Gastrocnemius medialis (tissue), 4 donors: ENCODE data around the gene PLEKHG3. TPM values are rescaled to one million over a fixed set of nuclear protein-coding genes. Genes with fewer than 3 reads are reported as not detected.
A peak's percentile ranks its signal among the peaks of the same experiment; 100 is the strongest.

Source experiments
- ATAC-seq, 2 donors: fragments of 150-250 bp; one replicate each; pipeline ENCODE4 v1.9.1; 2016
- DNase-seq, 2 donors: peaks; one replicate each; pipeline ENCODE4 v3.0.0-alpha.2; 2019
- H3K27ac ChIP-seq, 4 donors: fragments of 200-600 bp; sonication (generic); 1 replicate in 1 of 4; 2 replicates in 3 of 4; pipeline ENCODE4 v1.5.1; 2016 to 2018; ENCODE audit warnings: mild to moderate bottlenecking in 2 of 4, moderate library complexity in 1 of 4
- H3K27me3 ChIP-seq, 3 donors: fragments of 200-600 bp; sonication (generic) in 2 of 3; 1 replicate in 1 of 3; 2 replicates in 2 of 3; pipeline versions ENCODE4 v1.5.1 to v1.6.0; 2016 to 2019; ENCODE audit warnings: mild to moderate bottlenecking in 1 of 3, moderate library complexity in 1 of 3
- H3K36me3 ChIP-seq, 2 donors: fragments of 200-600 bp; sonication (generic) in 1 of 2; one replicate each; pipeline ENCODE4 v1.5.1; 2017 to 2018
- H3K4me1 ChIP-seq, 2 donors: fragments of 200-600 bp; sonication (generic) in 1 of 2; one replicate each; pipeline ENCODE4 v1.5.1; 2016 to 2017; ENCODE audit warnings: mild to moderate bottlenecking in 2 of 2
- H3K4me3 ChIP-seq, 4 donors: fragments of 200-600 bp; sonication (generic) in 3 of 4; 1 replicate in 1 of 4; 2 replicates in 3 of 4; pipeline ENCODE4 v1.5.1; 2016 to 2019; ENCODE audit warnings: mild to moderate bottlenecking in 2 of 4
- H3K9me3 ChIP-seq, 3 donors: fragments of 200-600 bp; sonication (generic) in 2 of 3; 1 replicate in 1 of 3; 2 replicates in 2 of 3; pipeline ENCODE4 v1.5.1; 2016 to 2019
- POLR2A ChIP-seq, 2 donors: fragments of 450-650 bp; IDR thresholded peaks; one replicate each; pipeline ENCODE4 v1.6.1; 2017; ENCODE audit warnings: antibody characterized with exemption in 2 of 2, mild to moderate bottlenecking in 2 of 2, moderate library complexity in 2 of 2
- in situ Hi-C, 4 donors: fragments of 200-750 bp; cut with MboI; loops; one replicate each; pipeline versions ENCODE4 v1.15.0 to v1.8.0; 2017; ENCODE audit warnings: low sequenced_read_pairs in 4 of 4
- intact Hi-C: fragments of 100-400 bp; cut with DNase I; formaldehyde crosslinking; loops from one replicate; pipeline ENCODE4 v1.15.1; 2023; ENCODE audit warnings: low total_unique reads
- total RNA-seq, 4 donors: library from RNA; depleted of rRNA; stranded (reverse); fragments of >200 nt; gene quantifications; one replicate each; pipeline versions ENCODE4 v1.1.0 to v1.2.3, GENCODE V29; 2016
- TF ChIP-seq, protein P1 (sequence below), 5 experiments: fragments of 450-650 bp in 3 of 5; fragments of 200-600 bp in 2 of 5; sonication (generic) in 2 of 5; IDR thresholded peaks in 4 of 5; conservative IDR thresholded peaks in 1 of 5; 1 replicate in 4 of 5; 2 replicates in 1 of 5; pipeline ENCODE4 v1.5.1; 2016 to 2019; ENCODE audit warnings: antibody characterized with exemption in 5 of 5, mild to moderate bottlenecking in 3 of 5, moderate library complexity in 3 of 5

PLEKHG3 gene
- total RNA-seq, 4 donors from 2014 or later: 8.8 to 18.8 (median 14.5) TPM

DNA sequence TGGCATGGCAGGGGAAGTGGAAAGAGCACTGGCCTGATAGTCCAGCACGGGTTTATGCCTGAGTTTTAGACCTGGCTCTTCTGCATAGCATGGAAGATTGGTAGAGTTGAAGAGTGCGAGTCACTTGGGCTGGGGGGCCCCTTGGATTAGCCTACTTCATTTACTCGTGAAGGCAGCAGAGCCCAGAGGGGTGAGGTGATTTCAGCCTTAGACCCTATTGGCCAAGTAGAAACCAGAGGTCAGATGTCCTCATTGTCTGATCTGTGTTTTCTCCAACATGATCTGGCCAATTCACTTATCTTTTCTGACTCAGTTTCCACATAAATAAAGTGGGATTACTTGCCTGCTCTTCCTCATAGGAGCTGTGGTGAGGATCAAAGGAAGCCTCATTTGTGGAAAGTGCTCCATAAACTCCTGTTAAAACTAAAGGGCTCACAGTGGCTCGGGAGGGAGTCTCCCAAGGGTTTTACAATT is 1.9 kb downstream of the PLEKHG3 start:
- Histone ChIP-seq H3K36me3 (no peaks in the 10 kb centered on the region), H3K9me3 (no peaks in the 10 kb centered on the region), H3K4me1 (peaks cover 11 to 12% of the 10 kb centered on the region in 2 donors), H3K4me3 (peak overlapping the region; percentile 52 to 88 (median 62)), H3K27me3 (peaks cover 3 to 7% (median 5%) of the 10 kb centered on the region in 3 donors), H3K27ac (peak overlapping the region; percentile 52 to 75 (median 74))
- intact Hi-C loops: no loop called here
- no peak for DNase-seq
- TF ChIP-seq, protein P1, sequence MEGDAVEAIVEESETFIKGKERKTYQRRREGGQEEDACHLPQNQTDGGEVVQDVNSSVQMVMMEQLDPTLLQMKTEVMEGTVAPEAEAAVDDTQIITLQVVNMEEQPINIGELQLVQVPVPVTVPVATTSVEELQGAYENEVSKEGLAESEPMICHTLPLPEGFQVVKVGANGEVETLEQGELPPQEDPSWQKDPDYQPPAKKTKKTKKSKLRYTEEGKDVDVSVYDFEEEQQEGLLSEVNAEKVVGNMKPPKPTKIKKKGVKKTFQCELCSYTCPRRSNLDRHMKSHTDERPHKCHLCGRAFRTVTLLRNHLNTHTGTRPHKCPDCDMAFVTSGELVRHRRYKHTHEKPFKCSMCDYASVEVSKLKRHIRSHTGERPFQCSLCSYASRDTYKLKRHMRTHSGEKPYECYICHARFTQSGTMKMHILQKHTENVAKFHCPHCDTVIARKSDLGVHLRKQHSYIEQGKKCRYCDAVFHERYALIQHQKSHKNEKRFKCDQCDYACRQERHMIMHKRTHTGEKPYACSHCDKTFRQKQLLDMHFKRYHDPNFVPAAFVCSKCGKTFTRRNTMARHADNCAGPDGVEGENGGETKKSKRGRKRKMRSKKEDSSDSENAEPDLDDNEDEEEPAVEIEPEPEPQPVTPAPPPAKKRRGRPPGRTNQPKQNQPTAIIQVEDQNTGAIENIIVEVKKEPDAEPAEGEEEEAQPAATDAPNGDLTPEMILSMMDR (IDR thresholded peaks at IDR 0.05 in 4 of 5, conservative IDR thresholded peaks at IDR 0.05 in 1 of 5): no peak
- TF ChIP-seq POLR2A (IDR thresholded peaks at IDR 0.05): no peak
- in situ Hi-C loops: no loop called here
- ATAC-seq: no peak

- Histone ChIP-seq H3K4me3 (peak overlapping the region in 3 of 4 donors; percentile 52 to 67 (median 58)), H3K9me3 (no peaks in the 10 kb centered on the region), H3K36me3 (no peaks in the 10 kb centered on the region), H3K27me3 (peaks cover 3 to 7% (median 5%) of the 10 kb centered on the region in 3 donors), H3K4me1 (peaks cover 11 to 12% of the 10 kb centered on the region in 2 donors), H3K27ac (peak overlapping the region; percentile 50 to 75 (median 74))
- no peak for ATAC-seq
- intact Hi-C loops (no loop called here), in situ Hi-C loops (no loop called here)
- no peak for TF ChIP-seq POLR2A (IDR thresholded peaks at IDR 0.05)
- TF ChIP-seq, protein P1 (IDR thresholded peaks at IDR 0.05 in 4 of 5, conservative IDR thresholded peaks at IDR 0.05 in 1 of 5): no peak
- DNase-seq: no peak
Observed at GRCh38 chr14:64706593-64707193, 2.5 kb downstream of the PLEKHG3 start.

GRCh38 chr14:64707661-64708060 is 3.4 kb downstream of the PLEKHG3 start:
- in situ Hi-C loops: no loop called here
- TF ChIP-seq, protein P1 (IDR thresholded peaks at IDR 0.05 in 4 of 5, conservative IDR thresholded peaks at IDR 0.05 in 1 of 5): no peak
- TF ChIP-seq POLR2A (IDR thresholded peaks at IDR 0.05): no peak
- DNase-seq (no peak), ATAC-seq (no peak)
- Histone ChIP-seq H3K36me3 (no peaks in the 10 kb centered on the region), H3K4me1 (peaks cover 11 to 12% of the 10 kb centered on the region in 2 donors), H3K27me3 (peaks cover 3 to 7% (median 5%) of the 10 kb centered on the region in 3 donors), H3K27ac (peak overlapping the region; percentile 50 to 75 (median 74)), H3K9me3 (peaks cover 0 to under 1% (median 0%) of the 10 kb centered on the region in 3 donors), H3K4me3 (peak overlapping the region in 2 of 4 donors; percentile 21 to 67)
- intact Hi-C loops: no loop called here

- peak overlapping the region; percentile 47 to 75 (median 74) for H3K27ac ChIP-seq
- H3K4me3 ChIP-seq: peak overlapping the region in 3 of 4 donors; percentile 11 to 67 (median 21)
- peaks cover 11 to 12% of the 10 kb centered on the region in 2 donors for H3K4me1 ChIP-seq
- peaks cover 3 to 5% (median 3%) of the 10 kb centered on the region in 3 donors for H3K27me3 ChIP-seq
- ATAC-seq (no peak), DNase-seq (peak; percentile 34 to 36)
- H3K36me3 ChIP-seq: no peaks in the 10 kb centered on the region
- intact Hi-C loops: no loop called here
- TF ChIP-seq POLR2A (IDR thresholded peaks at IDR 0.05): no peak
- TF ChIP-seq, protein P1 (IDR thresholded peaks at IDR 0.05 in 4 of 5, conservative IDR thresholded peaks at IDR 0.05 in 1 of 5): no peak
- in situ Hi-C loops: no loop called here
- H3K9me3 ChIP-seq: peaks cover 0 to 2% (median 0%) of the 10 kb centered on the region in 3 donors
Observed at GRCh38 chr14:64708148-64709004, 4.2 kb downstream of the PLEKHG3 start.
